HG03060 (cell line): ENCODE data around the gene GNG14.
"Not testable (repeated sequence)": the region's sequence is repeated elsewhere in the genome, so short reads cannot be mapped to it uniquely, and the experiment has no call there.

Experiments used
- ATAC-seq: cut with Tn5 transposase; IDR thresholded peaks from one replicate; pipeline ENCODE4 v1.9.1; 2021; ENCODE audit warnings: low read depth, moderate number of reproducible peaks; ENCODE audit not compliant: unreplicated experiment

GNG14 gene

GRCh38 chr19:12666265-12667048 is 21.3 kb upstream of the GNG14 start, which contains the start of the genes MAN2B1 and WDR83:
TSS of gene MAN2B1 (minus strand) at chr19:12666742. CDS start at chr19:12666701, 41 bp downstream.
TSS of gene WDR83 (plus strand) at chr19:12666807. CDS start at chr19:12669791, 2,984 bp downstream.
- no peak for ATAC-seq

- ATAC-seq, result no peak
Observed at GRCh38 chr19:12667731-12668302, 20.0 kb upstream of the GNG14 start.

DNA sequence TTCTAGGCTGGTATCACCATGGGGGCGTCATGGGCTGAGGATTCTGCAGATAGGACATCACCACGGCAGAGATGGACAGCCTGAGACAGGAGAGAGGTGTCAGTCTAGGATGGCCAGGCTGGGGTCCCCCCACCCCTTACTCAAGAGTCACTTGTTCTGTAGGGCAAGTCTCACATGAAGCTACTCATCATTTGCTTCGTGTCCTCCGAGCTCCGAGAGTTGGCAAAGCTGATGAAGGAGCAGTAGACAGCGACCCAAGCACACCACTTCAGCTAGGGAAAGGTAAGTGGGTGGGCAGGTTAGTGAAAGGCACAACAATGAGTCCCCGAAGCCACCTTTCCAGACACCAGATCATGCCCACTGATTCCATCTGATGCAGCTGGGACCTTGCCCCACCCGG is 19.5 kb upstream of the GNG14 start:
- ATAC-seq, result no peak

GRCh38 chr19:12668932-12669269 is 18.9 kb upstream of the GNG14 start:
- no peak for ATAC-seq

- ATAC-seq, result peak; percentile 43
Observed at GRCh38 chr19:12669270-12670158, 18.3 kb upstream of the GNG14 start.

GRCh38 chr19:12670159-12670928 is 17.5 kb upstream of the GNG14 start:
- ATAC-seq, result no peak

DNA sequence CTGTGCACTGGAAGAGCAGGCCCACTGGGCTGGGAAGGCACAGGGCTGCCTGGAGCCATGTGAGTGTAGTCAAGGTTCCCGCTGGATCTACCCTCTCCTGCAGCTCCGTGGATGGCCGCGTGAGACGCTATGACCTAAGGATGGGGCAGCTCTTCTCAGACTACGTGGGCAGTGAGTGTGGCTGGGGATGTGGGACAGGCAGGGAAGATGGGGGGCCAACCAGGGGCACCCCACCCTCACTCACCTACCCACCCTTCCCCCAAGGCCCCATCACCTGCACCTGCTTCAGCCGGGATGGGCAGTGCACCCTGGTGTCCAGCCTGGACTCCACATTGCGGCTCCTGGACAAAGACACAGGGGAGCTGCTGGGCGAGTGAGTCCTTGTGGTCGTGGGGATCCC is 15.1 kb upstream of the GNG14 start:
- ATAC-seq, result no peak

DNA sequence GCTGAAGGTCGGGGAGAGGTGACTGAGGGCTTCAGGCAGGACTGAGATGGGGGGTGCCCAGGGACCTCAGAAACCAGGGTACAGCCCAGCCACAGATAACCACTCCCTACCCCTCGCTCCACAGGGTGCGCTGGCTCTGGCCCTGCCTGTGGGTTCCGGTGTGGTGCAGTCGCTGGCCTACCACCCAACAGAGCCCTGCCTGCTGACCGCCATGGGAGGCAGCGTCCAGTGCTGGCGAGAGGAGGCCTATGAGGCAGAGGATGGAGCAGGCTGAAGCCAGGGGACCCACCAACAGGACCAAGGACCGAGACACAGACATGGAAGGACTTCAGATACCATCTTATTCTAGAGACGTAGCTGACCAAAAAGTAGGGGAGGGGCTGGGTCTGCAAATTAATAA is 12.4 kb upstream of the GNG14 start:
- no peak for ATAC-seq

DNA sequence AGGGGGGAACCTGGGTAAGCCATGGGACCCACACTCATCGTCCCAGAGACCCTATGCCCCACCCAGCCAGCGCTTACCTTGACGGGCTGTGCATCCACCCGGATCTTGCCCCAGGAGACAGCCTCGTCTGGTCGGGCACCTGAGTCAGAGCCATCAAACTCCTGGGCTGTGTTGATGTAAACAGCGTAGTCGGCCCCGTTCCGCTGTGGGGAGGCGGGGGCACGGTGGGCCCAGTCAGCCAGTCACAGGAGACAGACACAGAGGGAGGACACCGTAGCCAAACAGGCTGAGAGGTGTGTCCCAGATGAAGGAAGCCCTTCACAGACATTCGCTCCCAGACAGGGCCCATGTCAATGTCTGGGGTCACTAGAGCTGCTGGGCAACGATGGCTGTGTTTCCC is 11.9 kb upstream of the GNG14 start:
- ATAC-seq, result no peak

DNA sequence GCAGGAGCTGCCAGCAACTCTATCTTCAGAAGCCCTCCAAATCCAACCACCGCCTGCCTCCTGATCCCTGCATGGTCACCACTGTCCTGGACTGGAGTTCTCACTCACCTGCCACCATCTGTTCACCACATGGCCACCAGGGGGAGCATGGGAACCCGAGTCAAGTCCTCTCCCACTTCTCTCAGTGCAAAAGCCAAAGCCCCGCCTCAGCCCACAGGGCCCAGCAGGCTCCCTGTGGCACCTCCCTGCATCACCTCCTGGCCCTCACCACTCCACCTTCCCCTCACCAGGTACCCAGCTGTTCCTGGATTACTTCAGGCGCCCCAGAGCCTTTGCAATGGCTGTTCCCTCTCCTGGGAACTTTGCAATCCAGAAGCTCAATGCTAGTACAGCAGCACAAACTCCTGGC is 11.4 kb upstream of the GNG14 start:
- ATAC-seq, result no peak

DNA sequence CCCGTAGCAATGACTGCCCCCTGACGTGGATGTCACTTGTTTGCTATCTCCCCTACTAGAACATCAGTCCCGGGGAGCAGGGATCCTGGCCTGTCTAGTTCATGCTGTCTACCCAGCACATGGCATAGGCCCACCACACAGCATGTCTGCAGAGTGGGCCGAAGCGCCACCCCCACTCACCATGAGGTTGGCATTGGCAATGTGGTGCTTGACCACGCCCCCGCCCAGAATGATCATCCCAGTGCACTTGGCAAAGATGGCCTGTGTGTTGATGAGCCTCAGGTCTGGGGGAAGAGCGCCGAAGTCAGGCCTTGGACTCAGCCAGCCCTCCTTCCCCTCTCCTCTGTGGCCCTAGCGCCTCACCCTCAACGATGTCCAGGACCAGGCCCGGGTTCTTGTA is 10.9 kb upstream of the GNG14 start:
- no peak for ATAC-seq

DNA sequence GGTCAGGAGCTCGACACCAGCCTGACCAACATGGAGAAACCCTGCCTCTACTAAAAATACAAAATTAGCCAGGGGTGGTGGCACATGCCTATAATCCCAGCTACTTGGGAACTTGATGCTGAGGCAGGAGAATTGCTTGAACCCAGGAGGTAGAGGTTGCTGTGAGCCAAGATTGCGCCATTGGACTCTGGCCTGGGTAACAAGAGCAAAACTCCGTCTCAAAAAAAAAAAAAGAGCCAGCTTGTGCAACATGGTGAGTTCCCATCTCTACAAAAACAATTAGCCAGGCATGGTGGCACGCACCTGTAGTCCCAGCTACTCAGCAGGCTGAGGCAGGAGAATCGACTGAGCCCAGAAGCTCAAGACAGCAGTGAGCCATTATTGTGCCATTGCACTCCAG is 9.8 kb upstream of the GNG14 start:
- ATAC-seq, result not testable (repeated sequence)

- ATAC-seq, result no peak
Observed at GRCh38 chr19:12680034-12680433, 7.8 kb upstream of the GNG14 start.

GRCh38 chr19:12681074-12681987 is 6.5 kb upstream of the GNG14 start, which contains the start of gene DHPS:
TSS of gene DHPS (minus strand) at chr19:12681880. CDS start at chr19:12681766, 114 bp downstream.
- peak; percentile 76 for ATAC-seq

DNA sequence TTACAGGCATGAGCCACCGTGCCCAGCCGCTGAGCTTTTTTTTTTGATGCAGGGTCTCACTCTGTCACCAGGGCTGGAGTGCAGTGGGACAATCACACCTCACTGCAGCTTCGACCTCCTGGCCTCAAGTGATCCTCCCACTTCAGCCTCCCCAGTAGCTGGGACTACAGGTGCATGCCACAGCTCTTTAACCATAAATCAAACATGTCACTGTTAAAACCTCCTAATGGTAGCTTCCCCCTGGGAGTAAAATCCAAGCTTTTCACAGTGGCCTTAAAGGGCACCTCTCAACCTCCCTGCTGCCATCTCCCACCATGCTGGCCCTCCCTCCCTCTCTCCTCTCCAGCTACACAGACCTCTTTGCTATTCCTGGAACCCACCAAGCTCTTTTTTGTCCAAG is 2.0 kb upstream of the GNG14 start:
- ATAC-seq, result no peak

- no peak for ATAC-seq
Observed at GRCh38 chr19:12689012-12689411, 1.2 kb downstream of the GNG14 start.

DNA sequence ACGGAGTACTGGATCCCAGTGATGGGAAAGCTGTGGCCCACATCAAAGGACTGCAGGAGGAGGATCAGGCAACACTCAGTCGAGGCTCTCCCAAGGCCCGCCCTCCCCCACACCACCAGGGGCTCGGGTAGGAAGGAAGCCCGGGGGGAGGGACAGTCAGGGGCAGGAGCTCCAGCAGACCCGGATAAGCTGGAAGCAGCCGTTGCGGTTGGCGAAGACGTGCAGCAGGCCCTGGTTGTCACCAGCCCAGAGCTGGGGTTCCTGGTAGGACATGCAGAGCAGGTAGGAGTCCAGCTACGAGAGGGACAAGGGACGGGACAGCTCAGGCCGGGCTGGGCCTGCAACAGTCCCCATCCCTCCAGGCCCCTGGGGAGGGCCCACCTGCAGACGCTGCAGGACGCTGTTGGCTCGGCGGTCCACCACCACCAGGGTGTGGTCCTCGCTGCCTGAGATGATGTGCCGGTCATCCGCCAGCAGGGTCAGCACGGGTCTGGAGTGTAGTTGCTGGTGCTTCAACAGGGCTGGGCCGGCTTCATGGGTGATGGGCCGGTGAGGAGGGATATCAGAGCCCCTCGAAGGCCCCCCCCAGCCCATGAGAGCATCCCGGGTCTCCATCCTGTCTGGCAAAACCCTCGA is 1.9 kb downstream of the GNG14 start:
- no peak for ATAC-seq

DNA sequence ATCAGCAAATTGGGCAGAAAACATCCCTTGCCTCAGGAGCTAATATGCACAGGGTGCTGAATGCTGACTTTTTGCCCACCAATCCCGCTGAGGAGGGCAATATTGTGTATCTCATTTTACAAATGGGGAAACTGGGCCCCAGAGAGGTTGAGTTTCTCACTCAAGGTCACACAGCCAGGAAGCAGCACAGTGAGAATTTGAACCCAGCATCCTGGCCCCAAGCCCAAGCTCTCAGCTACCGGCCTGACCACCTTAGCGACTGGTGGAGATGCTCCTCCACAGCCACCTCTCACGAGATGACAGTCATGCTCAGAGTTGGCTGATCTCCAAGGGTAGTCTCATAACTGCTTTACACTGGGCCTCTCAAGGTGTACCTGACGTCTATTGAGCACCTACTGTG is 5.2 kb downstream of the GNG14 start:
- ATAC-seq, result no peak

DNA sequence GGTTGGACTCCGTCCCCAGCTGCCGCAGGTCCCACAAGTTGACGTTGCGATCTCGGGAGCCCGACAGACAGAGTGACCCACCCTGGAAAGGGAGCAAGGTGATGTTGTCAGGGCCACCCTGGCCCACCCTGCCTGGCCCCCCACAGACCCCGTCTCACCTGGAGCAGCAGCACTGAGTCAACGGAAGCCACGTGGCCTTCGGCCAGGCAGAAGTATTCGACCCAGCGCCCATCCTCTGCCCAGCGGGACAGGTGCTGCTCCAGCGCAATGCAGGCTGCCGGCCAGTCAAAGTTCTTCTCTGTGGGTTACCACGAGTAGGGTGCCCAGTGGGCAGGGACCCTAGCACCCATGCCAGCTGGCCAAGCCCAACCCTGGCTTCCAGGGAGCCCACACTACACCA is 6.8 kb downstream of the GNG14 start:
- no peak for ATAC-seq
